Measurements from ENCODE around the gene ALPI. TPM values are rescaled to one million over a fixed set of nuclear protein-coding genes. Genes with fewer than 3 reads are reported as not detected.

ALPI gene
- polyA plus RNA-seq, 4 donors: 37.7 to 261 (median 131) TPM

DNA sequence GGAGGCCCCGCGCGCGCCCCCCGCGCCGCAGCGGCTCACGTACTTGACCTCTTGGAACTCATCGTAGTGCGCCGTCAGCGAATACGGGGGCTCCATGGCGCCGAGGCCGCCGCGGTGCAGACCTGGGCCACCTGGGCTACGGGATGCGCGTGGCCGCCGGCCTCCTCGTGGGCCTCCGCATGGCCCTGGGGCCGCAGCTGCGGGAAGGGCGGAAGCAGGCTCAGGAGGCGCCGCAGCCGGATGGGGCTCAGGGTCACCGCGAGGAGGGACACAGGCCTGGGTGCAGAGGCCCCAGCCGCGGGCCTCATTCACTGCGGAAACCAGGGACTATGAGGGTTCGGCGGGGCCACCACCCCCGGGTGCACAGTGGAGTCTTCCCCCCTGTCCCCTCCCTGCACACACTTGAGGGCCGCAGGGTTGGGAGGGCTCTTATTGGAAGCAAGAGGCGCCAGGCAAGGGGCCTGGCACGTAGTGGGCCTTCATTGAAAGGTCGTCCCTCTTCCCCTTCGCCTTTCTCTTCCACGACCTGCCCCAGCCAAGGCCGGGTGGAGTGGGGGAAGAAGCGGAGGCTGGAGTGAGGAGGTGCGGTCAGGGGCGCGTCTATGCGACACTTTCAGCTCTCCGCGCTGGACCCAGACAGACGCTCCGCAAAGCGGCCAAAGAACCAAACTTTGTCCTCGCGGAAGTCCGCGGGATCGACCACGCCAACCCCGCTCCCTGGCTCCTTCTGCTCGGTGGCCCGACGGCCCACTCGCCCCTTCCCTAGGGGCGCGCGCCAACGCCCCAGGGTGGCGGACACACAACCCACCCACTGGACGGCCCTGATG lies 30.8 kb downstream of the ALPI start:
- H3K27ac ChIP-seq (ENCODE audit: low read depth in 1 of 3, low read length in 2 of 3): no peak overlapping the region
- H3K36me3 ChIP-seq (ENCODE audit: control insufficient read depth in 3 of 3, insufficient read depth in 2 of 3, low read depth in 1 of 3, low read length in 3 of 3): no peaks in the 10 kb centered on the region
- DNase-seq (peak in 1 of 2 donors; percentile 31), FAIRE-seq (no peak)
- no peaks in the 10 kb centered on the region for H3K9me3 ChIP-seq (ENCODE audit: control insufficient read depth in 2 of 2, insufficient read depth in 1 of 2, low read depth in 1 of 2, low read length in 1 of 2)
- peaks cover 0 to 3% (median 0%) of the 10 kb centered on the region in 3 donors for H3K4me1 ChIP-seq (ENCODE audit: control insufficient read depth in 3 of 3, insufficient read depth in 2 of 3, low read depth in 1 of 3, low read length in 2 of 3)
- 3 to 9% (median 4%) methylated on average over 55 to 74 of the region's 74 CpGs for WGBS, 3 donors
- H3K27me3 ChIP-seq (ENCODE audit: control insufficient read depth in 3 of 3, insufficient read depth in 3 of 3, low read length in 3 of 3): peaks cover 23 to 71% (median 29%) of the 10 kb centered on the region in 3 donors
- H3K4me3 ChIP-seq (ENCODE audit: low read depth in 1 of 3, low read length in 3 of 3): peak overlapping the region in 1 of 3 donors; percentile 23

DNA sequence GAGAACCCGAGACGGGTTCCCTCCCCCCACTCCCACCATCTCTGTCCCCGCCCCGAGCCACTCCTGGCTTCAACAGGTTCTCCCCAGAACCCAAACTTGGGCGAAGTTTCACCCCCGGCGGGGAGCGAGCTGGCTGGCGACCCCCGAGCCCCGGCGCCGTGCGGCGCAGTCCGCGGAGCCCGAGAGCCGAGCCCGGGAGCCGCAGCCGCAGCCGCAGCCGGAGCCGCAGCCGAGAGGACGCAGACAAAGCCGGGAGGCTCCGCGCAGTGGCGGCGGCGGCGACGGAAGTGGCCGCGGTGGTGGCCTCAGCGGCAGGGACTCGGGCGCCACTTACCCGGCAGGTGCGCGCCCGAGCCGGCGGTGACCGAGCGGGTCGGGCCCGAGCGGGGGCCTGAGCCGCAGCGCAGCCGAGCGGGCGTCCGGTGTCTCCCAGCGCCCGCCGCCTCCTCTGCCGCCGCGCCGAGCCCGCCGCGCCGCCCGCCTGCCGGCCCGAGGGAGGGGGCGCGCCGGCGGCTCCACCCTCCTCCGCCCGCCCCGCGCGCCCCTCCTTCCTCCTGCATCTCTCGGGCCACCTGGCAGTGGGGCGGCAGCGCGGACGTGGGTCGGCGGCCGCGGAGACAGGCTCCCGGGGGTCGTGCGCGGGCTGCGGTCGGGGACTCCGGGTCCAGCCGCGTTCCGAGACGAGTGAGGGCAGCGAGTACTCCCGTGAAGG lies 31.6 kb downstream of the ALPI start, which contains the start of gene ECEL1:
Gene ECEL1 (minus strand): TSS at position 450 of the 712 bp plus-strand sequence. CDS start 1,181 bp downstream, outside the sequence.
- WGBS, 3 donors: 2 to 11% (median 2%) methylated on average over 35 to 102 of the region's 102 CpGs
- Histone ChIP-seq H3K36me3 (ENCODE audit: control insufficient read depth in 3 of 3, insufficient read depth in 2 of 3, low read depth in 1 of 3, low read length in 3 of 3) (no peaks in the 10 kb centered on the region), H3K9me3 (ENCODE audit: control insufficient read depth in 2 of 2, insufficient read depth in 1 of 2, low read depth in 1 of 2, low read length in 1 of 2) (no peaks in the 10 kb centered on the region), H3K27me3 (ENCODE audit: control insufficient read depth in 3 of 3, insufficient read depth in 3 of 3, low read length in 3 of 3) (peaks cover 23 to 70% (median 29%) of the 10 kb centered on the region in 3 donors), H3K27ac (ENCODE audit: low read depth in 1 of 3, low read length in 2 of 3) (no peak within 1 kb of the TSS), H3K4me1 (ENCODE audit: control insufficient read depth in 3 of 3, insufficient read depth in 2 of 3, low read depth in 1 of 3, low read length in 2 of 3) (peaks cover 0 to 3% (median 0%) of the 10 kb centered on the region in 3 donors), H3K4me3 (ENCODE audit: low read depth in 1 of 3, low read length in 3 of 3) (peak within 1 kb of the TSS in 1 of 3 donors; percentile 23)
- no peak for FAIRE-seq
- DNase-seq: peak in 1 of 2 donors; percentile 49

DNA sequence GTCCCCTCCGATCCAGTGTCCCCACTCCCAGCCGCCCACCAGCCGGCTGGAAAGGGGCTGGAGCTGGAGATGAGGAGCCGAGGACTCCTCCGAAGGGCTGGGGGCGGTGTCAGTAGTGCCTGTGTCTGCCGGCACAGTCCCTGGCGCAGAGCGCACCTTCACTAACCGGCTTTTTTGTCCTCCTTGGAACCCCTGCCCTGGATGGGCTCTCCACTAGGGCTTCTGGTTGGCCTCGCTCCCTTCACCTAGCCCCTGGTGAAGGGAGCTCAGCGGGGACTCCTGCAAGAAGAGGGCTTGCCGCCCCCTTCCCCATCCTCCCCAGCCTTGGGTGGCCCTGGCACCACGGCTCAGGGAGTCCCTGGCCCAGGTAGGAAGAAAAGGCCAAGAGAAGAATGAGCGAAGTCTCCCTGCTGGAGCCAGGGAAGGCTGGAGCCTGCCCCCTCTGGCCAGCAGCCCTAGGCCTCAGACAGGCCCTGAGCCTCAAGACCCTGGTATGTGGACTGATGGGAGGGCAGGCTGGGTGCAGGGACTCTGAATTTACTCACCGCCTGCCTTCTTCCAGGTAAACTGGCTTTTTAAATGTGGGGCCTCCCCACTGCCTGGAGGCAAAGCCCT lies 32.3 kb downstream of the ALPI start:
- DNase-seq (no peak), FAIRE-seq (no peak)
- no peak overlapping the region for H3K4me3 ChIP-seq (ENCODE audit: low read depth in 1 of 3, low read length in 3 of 3)
- H3K27ac ChIP-seq (ENCODE audit: low read depth in 1 of 3, low read length in 2 of 3): no peak overlapping the region
- peaks cover 23 to 67% (median 29%) of the 10 kb centered on the region in 3 donors for H3K27me3 ChIP-seq (ENCODE audit: control insufficient read depth in 3 of 3, insufficient read depth in 3 of 3, low read length in 3 of 3)
- H3K4me1 ChIP-seq (ENCODE audit: control insufficient read depth in 3 of 3, insufficient read depth in 2 of 3, low read depth in 1 of 3, low read length in 2 of 3): peaks cover 0 to 3% (median 0%) of the 10 kb centered on the region in 3 donors
- WGBS, 3 donors: 33 to 52% (median 47%) methylated on average over 14 to 16 of the region's 16 CpGs
- no peaks in the 10 kb centered on the region for H3K36me3 ChIP-seq (ENCODE audit: control insufficient read depth in 3 of 3, insufficient read depth in 2 of 3, low read depth in 1 of 3, low read length in 3 of 3)
- no peaks in the 10 kb centered on the region for H3K9me3 ChIP-seq (ENCODE audit: control insufficient read depth in 2 of 2, insufficient read depth in 1 of 2, low read depth in 1 of 2, low read length in 1 of 2)

DNA sequence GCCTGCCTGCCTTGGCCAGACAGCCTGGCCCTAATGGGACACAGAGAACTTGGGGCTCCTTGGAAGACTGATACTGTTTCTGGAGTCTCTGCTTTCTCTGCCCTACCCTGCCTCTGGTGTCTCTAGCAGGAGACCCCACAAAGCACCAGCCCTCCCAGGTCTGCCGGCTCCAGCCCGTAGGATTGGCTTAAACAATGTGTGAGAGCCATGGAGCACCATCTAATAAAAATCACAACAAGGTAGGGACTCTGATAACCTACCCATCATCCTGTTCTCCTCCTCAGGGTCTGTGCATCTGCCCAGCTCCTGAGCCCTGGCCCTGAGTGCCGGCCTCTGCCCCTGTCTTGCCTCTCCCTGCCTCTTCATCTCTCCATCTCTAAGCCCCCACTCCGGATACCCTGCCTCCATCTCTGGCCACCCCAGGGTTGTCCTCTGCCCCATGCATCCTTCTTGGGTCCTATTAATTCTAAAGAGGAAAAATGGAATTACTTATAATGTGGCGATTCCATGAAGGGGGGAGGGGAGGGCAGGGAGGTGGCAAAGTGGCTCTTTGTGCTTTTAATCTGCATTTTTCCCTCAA lies 32.9 kb downstream of the ALPI start:
- FAIRE-seq: no peak

DNA sequence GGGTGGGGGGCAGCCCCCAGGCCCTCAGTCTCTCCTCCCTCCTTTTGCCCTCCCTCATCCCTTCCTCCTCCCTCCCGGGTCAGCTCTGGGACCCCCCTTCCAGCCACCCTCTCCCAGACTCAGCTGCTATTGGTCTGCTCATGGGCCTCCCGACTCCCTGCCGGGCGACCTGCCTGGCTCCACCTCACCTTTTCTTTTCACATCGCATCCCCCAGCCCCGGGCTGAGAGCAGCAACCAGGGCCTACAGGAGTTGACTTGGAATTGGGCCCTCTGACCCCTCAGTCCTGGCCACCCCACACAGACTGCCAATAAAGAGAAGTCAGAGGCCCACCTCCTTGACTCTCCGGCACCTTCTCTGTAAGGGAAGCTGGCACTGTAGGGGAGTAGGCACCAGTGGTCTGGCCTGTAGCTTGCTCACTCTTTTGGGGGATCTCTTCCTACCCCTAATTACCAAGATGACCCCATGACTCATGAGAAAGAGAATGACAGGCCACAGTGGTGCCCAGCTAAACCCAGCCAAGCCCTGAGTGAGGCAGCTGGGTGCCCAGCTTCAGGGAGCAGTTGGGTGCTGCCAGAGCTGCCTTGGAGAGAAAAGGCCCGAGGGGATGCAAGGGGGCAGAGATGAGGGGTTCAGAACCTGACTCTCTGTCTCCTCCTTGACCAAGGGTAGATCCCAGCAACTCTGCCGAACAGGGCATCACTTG lies 33.7 kb downstream of the ALPI start:
- 67 to 72% (median 72%) methylated on average over 9 of the region's 9 CpGs for WGBS, 3 donors
- FAIRE-seq (no peak), DNase-seq (no peak)
- Histone ChIP-seq H3K36me3 (ENCODE audit: control insufficient read depth in 3 of 3, insufficient read depth in 2 of 3, low read depth in 1 of 3, low read length in 3 of 3) (no peaks in the 10 kb centered on the region), H3K27ac (ENCODE audit: low read depth in 1 of 3, low read length in 2 of 3) (no peak overlapping the region), H3K27me3 (ENCODE audit: control insufficient read depth in 3 of 3, insufficient read depth in 3 of 3, low read length in 3 of 3) (peaks cover 22 to 53% (median 23%) of the 10 kb centered on the region in 3 donors), H3K9me3 (ENCODE audit: control insufficient read depth in 2 of 2, insufficient read depth in 1 of 2, low read depth in 1 of 2, low read length in 1 of 2) (no peaks in the 10 kb centered on the region), H3K4me3 (ENCODE audit: low read depth in 1 of 3, low read length in 3 of 3) (no peak overlapping the region), H3K4me1 (ENCODE audit: control insufficient read depth in 3 of 3, insufficient read depth in 2 of 3, low read depth in 1 of 3, low read length in 2 of 3) (peaks cover 0 to 3% (median 0%) of the 10 kb centered on the region in 3 donors)

More for the DNA sequence above, 32.9 kb downstream of the ALPI start:
- peaks cover 23 to 62% (median 29%) of the 10 kb centered on the region in 3 donors for H3K27me3 ChIP-seq (ENCODE audit: control insufficient read depth in 3 of 3, insufficient read depth in 3 of 3, low read length in 3 of 3)
- WGBS, 3 donors: 82 to 87% (median 84%) methylated on average over 5 of the region's 5 CpGs
- no peak overlapping the region for H3K4me3 ChIP-seq (ENCODE audit: low read depth in 1 of 3, low read length in 3 of 3)
- no peak overlapping the region for H3K27ac ChIP-seq (ENCODE audit: low read depth in 1 of 3, low read length in 2 of 3)
- no peak for DNase-seq
- H3K36me3 ChIP-seq (ENCODE audit: control insufficient read depth in 3 of 3, insufficient read depth in 2 of 3, low read depth in 1 of 3, low read length in 3 of 3): no peaks in the 10 kb centered on the region
- no peaks in the 10 kb centered on the region for H3K9me3 ChIP-seq (ENCODE audit: control insufficient read depth in 2 of 2, insufficient read depth in 1 of 2, low read depth in 1 of 2, low read length in 1 of 2)
- H3K4me1 ChIP-seq (ENCODE audit: control insufficient read depth in 3 of 3, insufficient read depth in 2 of 3, low read depth in 1 of 3, low read length in 2 of 3): peaks cover 0 to 3% (median 0%) of the 10 kb centered on the region in 3 donors

DNA sequence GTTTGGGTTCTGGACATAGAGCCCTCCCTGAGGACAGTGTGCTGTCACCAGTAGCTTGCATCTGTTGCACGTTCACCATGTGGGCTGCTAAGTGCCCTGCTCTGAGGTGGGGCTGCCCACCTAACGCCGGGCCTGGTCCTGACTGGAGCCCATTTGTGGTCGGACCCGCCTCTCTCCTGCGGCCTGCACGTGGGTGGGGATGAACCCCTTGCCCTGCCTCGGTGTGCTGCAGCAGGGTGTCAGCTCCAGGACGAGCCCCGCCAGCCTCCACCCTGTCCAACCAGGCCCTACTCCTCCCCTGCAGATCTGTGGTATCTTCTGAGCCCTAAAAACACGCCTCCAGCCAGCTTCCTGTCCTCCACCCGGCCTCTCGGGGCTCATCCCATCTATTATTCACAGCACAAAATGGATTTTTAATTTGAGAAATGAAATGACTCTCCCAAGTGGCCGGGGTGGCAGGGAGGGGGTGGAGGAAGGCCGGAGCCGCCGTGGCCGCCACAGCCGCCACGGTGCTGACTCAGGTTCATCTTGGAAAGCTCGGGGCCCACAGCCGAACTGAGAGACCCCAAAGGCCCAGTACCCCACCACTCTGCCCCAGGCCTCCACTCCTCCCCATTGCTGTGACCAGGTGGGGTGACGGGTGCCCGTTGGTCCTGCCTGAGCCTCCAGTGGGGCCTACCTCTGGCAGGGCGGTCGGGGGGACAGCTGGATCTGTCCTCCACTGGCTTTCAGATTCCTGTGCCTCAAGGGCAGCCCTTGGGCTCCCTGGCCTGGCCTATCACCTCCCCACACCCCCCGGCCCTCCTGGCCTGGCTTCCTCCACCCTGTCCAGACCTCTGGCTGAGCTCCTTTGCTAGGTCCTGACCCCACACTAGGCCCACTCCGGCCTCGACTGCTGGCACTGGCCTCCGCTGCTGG lies 34.5 kb downstream of the ALPI start:
- WGBS, 3 donors: 83 to 86% (median 85%) methylated on average over 29 to 30 of the region's 30 CpGs

DNA sequence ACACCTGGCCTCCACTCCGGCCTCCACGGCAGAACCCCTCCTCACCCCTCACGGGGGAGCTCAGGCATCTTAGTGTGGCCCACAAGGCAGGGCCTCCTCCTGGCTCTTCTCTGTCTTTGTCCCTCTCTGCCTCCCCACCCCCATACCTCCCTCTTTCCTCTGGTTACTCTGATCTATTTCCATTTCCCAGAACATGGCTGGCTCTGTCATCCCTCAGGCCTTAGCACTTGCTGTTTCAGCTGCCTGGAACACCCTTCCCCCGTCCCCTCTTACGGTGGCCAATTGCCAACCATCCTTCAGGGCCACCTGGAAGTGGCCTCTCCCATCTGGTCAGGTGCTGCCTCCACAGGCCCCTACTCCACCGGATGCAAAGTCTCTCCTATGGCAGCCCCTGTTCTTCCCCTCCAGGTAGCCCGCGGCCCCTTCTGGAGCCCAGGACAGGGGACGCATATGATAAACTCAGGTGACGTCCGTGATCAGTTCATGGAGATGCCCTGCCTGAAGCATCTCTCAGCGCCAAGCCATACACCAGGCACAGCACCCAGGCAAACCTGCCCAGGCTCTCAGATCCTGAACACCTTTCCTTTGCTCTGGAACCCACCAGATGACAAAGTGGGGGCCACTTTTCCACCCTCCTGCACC lies 35.3 kb downstream of the ALPI start:
- Histone ChIP-seq H3K4me1 (ENCODE audit: control insufficient read depth in 3 of 3, insufficient read depth in 2 of 3, low read depth in 1 of 3, low read length in 2 of 3) (peaks cover 0 to 3% (median 0%) of the 10 kb centered on the region in 3 donors), H3K36me3 (ENCODE audit: control insufficient read depth in 3 of 3, insufficient read depth in 2 of 3, low read depth in 1 of 3, low read length in 3 of 3) (no peaks in the 10 kb centered on the region), H3K4me3 (ENCODE audit: low read depth in 1 of 3, low read length in 3 of 3) (no peak overlapping the region), H3K27me3 (ENCODE audit: control insufficient read depth in 3 of 3, insufficient read depth in 3 of 3, low read length in 3 of 3) (peaks cover 17 to 38% (median 17%) of the 10 kb centered on the region in 3 donors), H3K27ac (ENCODE audit: low read depth in 1 of 3, low read length in 2 of 3) (no peak overlapping the region), H3K9me3 (ENCODE audit: control insufficient read depth in 2 of 2, insufficient read depth in 1 of 2, low read depth in 1 of 2, low read length in 1 of 2) (no peaks in the 10 kb centered on the region)
- DNase-seq (no peak), FAIRE-seq (no peak)
- WGBS, 3 donors: 85 to 93% (median 86%) methylated on average over 12 of the region's 12 CpGs

More for the DNA sequence above, 34.5 kb downstream of the ALPI start:
- no peaks in the 10 kb centered on the region for H3K36me3 ChIP-seq (ENCODE audit: control insufficient read depth in 3 of 3, insufficient read depth in 2 of 3, low read depth in 1 of 3, low read length in 3 of 3)
- DNase-seq (no peak), FAIRE-seq (no peak)
- H3K9me3 ChIP-seq (ENCODE audit: control insufficient read depth in 2 of 2, insufficient read depth in 1 of 2, low read depth in 1 of 2, low read length in 1 of 2): no peaks in the 10 kb centered on the region
- peaks cover 17 to 45% (median 23%) of the 10 kb centered on the region in 3 donors for H3K27me3 ChIP-seq (ENCODE audit: control insufficient read depth in 3 of 3, insufficient read depth in 3 of 3, low read length in 3 of 3)
- peaks cover 0 to 3% (median 0%) of the 10 kb centered on the region in 3 donors for H3K4me1 ChIP-seq (ENCODE audit: control insufficient read depth in 3 of 3, insufficient read depth in 2 of 3, low read depth in 1 of 3, low read length in 2 of 3)
- no peak overlapping the region for H3K27ac ChIP-seq (ENCODE audit: low read depth in 1 of 3, low read length in 2 of 3)
- H3K4me3 ChIP-seq (ENCODE audit: low read depth in 1 of 3, low read length in 3 of 3): no peak overlapping the region

Measured in small intestine (tissue), 7 donors.